GM12874 (cell line): Measurements from ENCODE around the gene RUSF1.

Experiments
- CTCF ChIP-seq: IDR thresholded peaks from 2 replicates; pipeline ENCODE4 v1.5.1; 2011; ENCODE audit warnings: low read depth, mild to moderate bottlenecking, control low read depth, low read length, moderate library complexity; ENCODE audit not compliant: insufficient read depth

RUSF1 gene

GRCh38 chr16:31507617-31507928 is 618 bp downstream of the RUSF1 start:
- TF ChIP-seq CTCF: no peak

GRCh38 chr16:31505483-31505882 is 2.7 kb downstream of the RUSF1 start:
- no peak for TF ChIP-seq CTCF

GRCh38 chr16:31504159-31504558 is 4.0 kb downstream of the RUSF1 start:
- no peak for TF ChIP-seq CTCF

- no peak for TF ChIP-seq CTCF
Measured at GRCh38 chr16:31502981-31503380, 5.2 kb downstream of the RUSF1 start.

GRCh38 chr16:31501966-31502348 is 6.2 kb downstream of the RUSF1 start:
- no peak for TF ChIP-seq CTCF

- TF ChIP-seq CTCF: no peak
Measured at GRCh38 chr16:31501226-31501965, 6.8 kb downstream of the RUSF1 start.

GRCh38 chr16:31499928-31500327 is 8.3 kb downstream of the RUSF1 start:
- TF ChIP-seq CTCF: no peak
